Activated CD8-positive, alpha-beta memory T cell treated with anti-CD3 and anti-CD28 coated beads for 48 hours (primary cell): ENCODE measurements around the gene TMEM218.
"Not testable (repeated sequence)": the region's sequence is repeated elsewhere in the genome, so short reads cannot be mapped to it uniquely, and the experiment has no call there.

Experiments used
- DNase-seq, 3 experiments: peaks; one replicate each; pipeline ENCODE4 v3.0.0-alpha.2; 2020; ENCODE audit warnings: low read depth in 2 of 3, low spot score in 2 of 3

The TMEM218 gene

DNA sequence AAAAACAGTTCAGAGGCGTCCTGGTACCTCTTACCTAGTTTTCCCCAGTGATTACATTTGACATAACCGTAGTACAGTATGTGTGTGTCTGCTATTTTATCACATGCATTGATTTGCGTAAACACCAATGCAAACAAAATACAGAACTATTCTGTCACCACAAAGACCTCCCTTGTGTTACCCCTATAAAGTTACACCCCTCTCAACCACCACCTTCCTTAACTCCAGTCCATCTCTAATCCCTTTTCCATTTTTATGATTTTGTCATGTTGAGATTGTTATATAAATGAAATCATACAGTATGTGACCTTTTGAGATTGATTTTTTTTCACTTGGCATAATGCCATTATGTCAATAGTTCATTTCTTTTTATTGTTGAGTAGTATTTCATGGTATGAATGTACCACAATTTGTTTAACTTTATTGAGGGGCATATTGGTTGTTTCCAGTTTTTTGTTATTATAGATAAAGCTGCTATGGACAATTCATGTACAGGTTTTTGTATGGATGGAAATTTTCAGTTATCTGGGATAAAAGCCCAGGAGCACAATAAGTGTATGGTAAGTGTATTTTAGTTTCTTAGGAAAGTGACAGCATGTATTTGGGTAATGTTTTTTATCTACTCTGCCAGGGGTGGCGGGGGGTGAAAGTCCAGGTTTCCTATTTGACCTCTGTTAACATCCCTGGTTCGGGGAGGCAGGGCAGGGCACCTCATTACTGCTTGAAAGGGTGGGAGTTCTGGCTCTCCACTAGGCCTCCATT lies 54.3 kb downstream of the TMEM218 start:
- no peak for DNase-seq

DNA sequence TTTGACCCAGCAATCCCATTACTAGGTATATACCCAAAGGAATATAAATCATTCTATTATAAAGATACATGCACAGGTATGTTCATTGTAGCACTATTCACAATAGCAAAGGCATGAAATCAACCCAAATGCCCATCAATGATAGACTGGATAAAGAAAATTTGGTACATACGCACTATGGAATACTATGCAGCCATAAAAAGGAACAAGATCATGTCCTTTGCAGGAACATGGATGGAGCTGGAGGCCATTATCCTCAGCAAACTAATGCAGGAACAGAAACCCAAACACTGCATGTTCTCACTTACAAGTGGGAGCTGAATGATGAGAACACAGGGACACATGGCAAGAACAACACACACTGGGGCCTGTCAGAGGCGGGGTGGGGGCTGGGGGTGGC lies 55.3 kb downstream of the TMEM218 start:
- DNase-seq: not testable (repeated sequence)

DNA sequence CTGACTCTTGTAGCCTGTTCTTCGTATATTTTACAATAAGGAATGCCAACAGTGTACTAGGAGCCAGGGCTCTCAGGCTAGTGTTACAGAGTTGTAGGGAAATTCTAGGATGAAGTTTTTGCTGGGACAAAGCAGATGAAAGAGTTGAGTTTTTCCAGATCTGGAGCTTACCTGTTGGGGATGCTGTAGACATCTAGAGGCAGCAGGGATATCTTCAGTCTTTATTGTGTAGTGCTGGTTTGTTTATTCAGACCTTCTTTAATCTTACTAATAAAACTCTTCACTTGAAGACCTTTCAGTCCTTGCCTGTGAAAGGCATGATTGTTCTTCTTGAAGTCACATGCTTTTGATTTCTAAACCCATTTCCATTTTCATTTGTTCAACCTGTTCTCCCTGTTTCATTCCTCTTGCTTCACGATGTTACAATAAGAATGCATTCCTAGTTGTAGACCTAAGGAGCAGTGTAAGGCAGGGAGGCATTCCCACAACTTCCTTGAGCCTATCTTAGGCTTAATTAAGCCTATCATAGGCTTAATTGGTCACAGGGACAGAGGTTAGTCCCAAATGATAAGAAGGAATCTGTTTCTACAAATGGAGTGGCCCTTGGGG lies 56.2 kb downstream of the TMEM218 start:
- no peak for DNase-seq

DNA sequence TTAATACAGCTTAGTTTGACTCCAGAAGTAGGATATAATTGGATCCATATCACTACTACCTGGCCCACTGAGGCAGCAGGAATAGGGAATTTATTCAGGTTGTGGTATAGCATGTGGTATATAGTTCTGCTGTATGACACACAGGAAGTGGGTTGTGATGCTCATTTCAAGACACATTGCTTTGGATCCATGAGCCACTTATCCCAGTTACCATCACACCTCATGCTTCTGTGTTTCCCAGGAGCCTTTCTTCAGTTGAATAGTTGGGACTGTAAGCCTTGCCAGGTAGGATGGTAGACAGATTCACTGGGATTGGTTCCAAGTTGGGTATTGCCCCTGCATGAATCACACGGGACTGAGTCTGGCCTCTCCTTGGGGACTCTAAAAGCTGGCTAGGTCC lies 58.3 kb downstream of the TMEM218 start:
- no peak for DNase-seq

DNA sequence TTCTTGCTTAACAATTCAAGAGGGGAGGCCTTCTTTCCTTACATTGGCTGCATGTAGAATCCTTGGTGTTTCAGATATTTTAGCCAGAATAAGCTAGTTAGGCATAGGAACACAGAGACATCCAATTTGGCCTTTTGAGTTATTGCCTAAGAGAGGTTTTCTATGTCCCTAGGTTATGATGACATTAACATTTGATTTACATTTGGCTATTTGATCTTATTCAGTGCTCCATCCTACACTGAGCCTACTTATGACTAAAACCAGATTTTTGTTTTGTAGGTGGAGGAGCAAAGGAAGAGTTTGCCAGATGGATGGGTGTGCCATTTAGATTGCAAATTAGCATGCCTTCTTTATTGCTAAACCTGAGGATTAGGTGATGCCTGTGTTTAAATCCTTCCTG lies 59.4 kb downstream of the TMEM218 start:
- DNase-seq: no peak

DNA sequence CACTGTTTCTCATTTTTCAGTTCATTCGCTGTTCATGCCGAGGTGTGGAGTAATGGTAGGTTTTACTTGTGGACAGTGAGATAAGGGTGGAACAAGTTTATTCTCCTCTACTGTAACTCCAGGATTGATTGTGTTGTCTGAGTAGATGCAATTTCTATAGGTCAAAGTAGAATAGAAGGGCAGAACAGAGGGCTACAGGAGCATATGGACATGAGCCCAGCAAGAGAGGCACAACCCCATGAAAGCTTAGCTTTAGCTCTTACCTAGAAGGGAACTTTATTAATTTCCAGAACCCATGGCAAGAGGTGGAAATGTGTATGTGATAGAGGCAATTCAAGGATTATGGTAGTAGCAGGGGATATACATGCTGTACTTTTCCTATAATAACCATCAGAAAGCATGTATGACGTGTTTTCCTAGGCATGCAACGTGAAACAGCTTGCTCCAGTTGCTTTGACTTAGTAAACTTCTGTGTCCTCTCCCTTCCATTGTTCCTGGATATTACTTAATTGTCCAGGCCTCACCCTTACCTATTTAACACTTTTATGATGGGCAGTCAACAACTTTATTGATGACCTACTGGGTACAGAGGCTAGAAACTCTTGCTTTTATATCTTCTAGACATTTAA lies 62.1 kb downstream of the TMEM218 start:
- no peak for DNase-seq
